ENCODE data around the gene GSTT2.

DNA sequence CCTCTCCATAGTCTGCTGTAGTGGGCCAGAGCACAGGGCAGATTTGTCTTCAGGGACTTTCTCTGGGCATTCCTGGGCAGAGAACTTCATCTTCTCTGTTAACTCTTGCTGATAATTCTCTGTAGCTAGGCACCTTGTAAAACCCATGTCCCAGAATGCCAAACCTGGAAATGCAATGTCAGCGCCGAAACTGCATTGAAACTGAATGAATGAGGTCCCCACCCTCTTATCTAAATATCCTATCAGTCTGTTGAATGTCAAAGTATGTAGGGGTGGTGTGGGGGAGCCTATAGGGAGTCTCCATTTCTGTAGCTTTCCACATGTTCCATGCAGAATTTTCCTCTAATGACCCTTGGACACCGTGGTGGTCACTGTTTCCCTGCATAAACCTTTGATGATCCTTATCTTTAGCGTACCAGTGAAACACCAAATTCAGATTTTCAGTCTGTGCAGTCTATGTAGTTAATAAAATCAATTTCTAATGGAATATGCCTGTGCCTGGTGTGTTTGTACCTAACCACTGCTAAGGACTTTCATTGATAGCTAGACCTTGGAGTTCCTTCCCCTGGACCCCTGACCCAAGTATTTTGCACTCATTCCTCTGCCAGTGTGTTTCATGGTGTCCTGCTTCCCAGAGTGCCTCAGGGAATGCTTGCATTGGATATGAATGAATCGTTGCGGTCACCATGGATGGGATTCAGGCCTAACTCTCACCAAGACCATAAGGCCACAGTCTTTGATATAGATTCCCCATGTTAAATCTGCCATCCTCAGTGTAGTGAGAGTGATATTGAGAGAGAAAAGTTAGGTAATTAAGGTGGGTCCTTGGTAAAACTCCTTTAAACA is 28.7 kb downstream of the GSTT2 start:
- TF ChIP-seq CTCF (IDR thresholded peaks at IDR 0.05; ENCODE audit: extremely low read depth in 1 of 2, insufficient read depth in 1 of 2, low read depth in 1 of 2, low read length in 2 of 2) (no peak), EZH2 (IDR thresholded peaks at IDR 0.05; ENCODE audit: borderline replicate concordance, low read depth, low read length, severe bottlenecking) (no peak)

All from endothelial cell of umbilical vein (primary cell).